Measurements from ENCODE around the gene ACBD4. TPM values are rescaled to one million over a fixed set of nuclear protein-coding genes. Genes with fewer than 3 reads are reported as not detected.

Gene ACBD4
- total RNA-seq, 4 donors from 2014 or later = 7.8 to 37.7 (median 26.1) TPM

DNA sequence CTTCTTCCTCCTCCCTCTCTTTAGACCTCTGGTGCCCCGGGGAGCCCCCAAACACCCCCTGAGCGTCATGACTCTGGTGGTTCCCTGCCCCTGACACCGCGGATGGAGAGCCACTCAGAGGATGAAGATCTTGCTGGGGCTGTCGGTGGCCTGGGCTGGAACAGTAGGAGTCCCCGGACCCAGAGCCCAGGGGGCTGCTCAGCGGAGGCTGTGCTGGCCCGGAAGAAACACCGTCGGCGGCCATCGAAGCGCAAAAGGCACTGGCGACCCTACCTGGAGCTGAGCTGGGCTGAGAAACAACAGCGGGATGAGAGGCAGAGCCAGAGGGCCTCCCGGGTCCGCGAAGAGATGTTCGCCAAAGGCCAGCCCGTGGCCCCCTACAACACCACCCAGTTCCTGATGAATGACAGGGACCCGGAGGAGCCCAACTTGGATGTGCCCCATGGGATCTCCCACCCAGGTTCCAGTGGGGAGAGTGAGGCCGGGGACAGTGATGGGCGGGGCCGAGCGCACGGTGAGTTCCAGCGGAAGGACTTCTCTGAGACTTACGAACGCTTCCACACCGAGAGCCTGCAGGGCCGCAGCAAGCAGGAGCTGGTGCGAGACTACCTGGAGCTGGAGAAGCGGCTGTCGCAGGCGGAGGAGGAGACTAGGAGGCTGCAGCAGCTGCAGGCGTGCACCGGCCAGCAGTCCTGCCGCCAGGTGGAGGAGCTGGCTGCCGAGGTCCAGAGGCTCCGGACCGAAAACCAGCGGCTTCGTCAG is 33.7 kb downstream of the ACBD4 start:
- no peak overlapping the region for H3K4me3 ChIP-seq
- no peaks in the 10 kb centered on the region for H3K36me3 ChIP-seq
- DNase-seq = no peak
- H3K27me3 ChIP-seq = no peaks in the 10 kb centered on the region
- H3K4me1 ChIP-seq = peaks cover 5 to 19% of the 10 kb centered on the region in 2 donors
- no peaks in the 10 kb centered on the region for H3K9me3 ChIP-seq
- H3K27ac ChIP-seq = no peak overlapping the region
- TF ChIP-seq, protein P1, sequence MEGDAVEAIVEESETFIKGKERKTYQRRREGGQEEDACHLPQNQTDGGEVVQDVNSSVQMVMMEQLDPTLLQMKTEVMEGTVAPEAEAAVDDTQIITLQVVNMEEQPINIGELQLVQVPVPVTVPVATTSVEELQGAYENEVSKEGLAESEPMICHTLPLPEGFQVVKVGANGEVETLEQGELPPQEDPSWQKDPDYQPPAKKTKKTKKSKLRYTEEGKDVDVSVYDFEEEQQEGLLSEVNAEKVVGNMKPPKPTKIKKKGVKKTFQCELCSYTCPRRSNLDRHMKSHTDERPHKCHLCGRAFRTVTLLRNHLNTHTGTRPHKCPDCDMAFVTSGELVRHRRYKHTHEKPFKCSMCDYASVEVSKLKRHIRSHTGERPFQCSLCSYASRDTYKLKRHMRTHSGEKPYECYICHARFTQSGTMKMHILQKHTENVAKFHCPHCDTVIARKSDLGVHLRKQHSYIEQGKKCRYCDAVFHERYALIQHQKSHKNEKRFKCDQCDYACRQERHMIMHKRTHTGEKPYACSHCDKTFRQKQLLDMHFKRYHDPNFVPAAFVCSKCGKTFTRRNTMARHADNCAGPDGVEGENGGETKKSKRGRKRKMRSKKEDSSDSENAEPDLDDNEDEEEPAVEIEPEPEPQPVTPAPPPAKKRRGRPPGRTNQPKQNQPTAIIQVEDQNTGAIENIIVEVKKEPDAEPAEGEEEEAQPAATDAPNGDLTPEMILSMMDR (IDR thresholded peaks at IDR 0.05) = no peak
- no peak for TF ChIP-seq POLR2A (IDR thresholded peaks at IDR 0.05)
- intact Hi-C loops (cut with DNase I; ENCODE audit: low total_unique reads) = no loop called here

DNA sequence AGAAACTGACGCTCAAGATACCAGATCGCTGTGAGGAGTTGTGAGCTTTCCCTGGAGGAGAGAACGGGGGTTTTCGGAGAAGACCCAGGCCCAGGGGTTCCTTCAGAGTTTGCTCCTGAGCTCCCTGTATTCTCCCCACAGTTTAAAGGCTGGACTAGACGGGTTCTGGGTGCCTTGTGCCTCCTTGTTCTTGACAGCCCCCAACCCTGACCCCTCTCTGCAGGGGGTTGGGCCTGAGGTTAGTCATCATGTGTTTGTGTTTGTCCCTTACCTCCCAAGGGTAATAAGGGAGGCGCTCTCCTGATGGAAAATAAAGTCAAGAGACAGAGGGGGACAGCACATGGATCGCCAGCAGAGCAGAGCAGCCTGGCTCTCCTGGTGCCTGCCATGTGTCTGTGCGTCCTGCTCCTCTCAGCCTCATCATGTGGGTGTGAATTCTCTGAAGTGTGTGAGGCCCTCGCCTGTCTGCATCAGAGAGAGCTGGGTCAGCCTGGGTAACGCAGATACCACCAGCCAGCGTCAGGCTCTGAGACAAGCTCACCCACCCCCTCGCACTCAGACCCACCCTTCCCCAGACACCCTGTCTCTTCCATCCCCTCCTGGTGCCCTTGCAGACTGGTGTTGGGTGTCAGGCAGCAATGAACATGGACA is 34.9 kb downstream of the ACBD4 start:
- TF ChIP-seq, protein P1 (IDR thresholded peaks at IDR 0.05) = no peak
- no peak for TF ChIP-seq POLR2A (IDR thresholded peaks at IDR 0.05)
- no peak for DNase-seq
- Histone ChIP-seq H3K4me1 (peaks cover 5 to 19% of the 10 kb centered on the region in 2 donors), H3K36me3 (no peaks in the 10 kb centered on the region), H3K4me3 (no peak overlapping the region), H3K27ac (peak overlapping the region; percentile 85 to 88), H3K27me3 (no peaks in the 10 kb centered on the region), H3K9me3 (no peaks in the 10 kb centered on the region)
- intact Hi-C loops (cut with DNase I; ENCODE audit: low total_unique reads) = no loop called here

DNA sequence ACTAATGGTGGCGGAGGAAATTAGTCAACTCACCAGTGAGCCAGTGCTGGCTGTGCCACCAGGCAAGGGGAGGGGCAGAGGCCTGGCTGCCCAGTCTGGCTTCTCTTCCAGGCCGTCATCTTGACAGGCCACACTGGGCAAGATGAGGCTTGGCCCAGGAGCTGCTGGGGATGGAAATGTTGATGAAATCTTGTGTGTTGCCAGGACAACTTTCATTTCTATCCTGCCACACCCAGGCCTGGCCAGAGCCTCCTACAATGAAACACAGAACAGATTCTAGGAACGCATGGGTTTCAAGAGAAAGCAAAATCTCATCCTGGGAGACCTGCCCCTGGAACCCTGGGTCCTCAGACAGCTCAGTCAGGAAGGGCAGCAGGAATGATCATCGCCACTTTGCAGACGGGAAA is 35.4 kb downstream of the ACBD4 start:
- H3K4me1 ChIP-seq = peaks cover 5 to 19% of the 10 kb centered on the region in 2 donors
- peak overlapping the region in 1 of 2 donors; percentile 25 for H3K4me3 ChIP-seq
- no peaks in the 10 kb centered on the region for H3K36me3 ChIP-seq
- TF ChIP-seq POLR2A (IDR thresholded peaks at IDR 0.05) = no peak
- TF ChIP-seq, protein P1 (IDR thresholded peaks at IDR 0.05) = no peak
- H3K9me3 ChIP-seq = no peaks in the 10 kb centered on the region
- intact Hi-C loops (cut with DNase I; ENCODE audit: low total_unique reads) = no loop called here
- H3K27ac ChIP-seq = peak overlapping the region; percentile 85 to 88
- peak; percentile 55 to 71 for DNase-seq
- no peaks in the 10 kb centered on the region for H3K27me3 ChIP-seq

DNA sequence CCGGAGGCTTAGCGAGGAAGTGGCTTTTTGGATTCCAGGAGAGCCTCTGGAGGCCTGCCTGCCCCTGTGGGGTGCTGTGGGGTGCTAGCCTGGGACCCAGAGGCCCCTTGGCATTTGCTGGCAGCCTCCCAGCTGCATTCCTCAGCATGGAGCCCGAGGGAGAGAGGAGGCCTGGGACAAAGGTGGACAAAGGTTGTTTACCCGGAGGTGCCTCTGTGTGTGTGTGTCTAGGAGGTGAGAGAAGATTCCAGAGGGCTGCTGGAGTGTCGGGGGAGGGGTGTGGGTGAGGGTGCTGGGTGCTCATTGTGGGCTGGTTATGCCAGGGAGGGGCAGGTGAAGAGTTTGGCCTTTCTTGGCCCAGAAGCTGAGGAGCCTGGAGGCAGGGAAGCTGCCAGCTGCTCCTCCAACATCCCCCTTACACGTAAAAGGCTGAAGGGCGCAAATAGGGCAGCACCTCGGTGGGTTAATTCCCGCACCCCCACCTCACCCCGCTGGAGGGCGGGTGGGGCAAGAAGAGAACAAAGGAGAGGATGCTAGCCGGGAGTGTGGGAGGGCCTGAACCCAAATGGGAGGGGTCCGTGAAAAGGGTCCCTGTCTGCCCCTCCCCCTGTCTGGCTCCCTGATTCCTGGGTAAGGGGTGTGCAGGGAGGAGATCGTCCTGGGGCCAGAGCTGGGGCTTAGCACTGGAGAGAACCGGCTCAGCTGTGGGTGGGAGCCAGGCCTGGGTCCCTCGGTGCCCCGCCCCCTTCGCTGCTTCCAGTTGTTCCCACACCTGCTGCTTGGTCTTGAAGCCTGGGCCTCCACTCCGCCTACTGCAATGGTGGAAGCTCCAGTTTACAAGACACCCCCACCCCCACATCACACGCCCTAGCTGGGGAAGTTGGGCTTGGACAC is 36.1 kb downstream of the ACBD4 start:
- H3K4me3 ChIP-seq = peak overlapping the region; percentile 25
- TF ChIP-seq, protein P1 (IDR thresholded peaks at IDR 0.05) = no peak
- TF ChIP-seq POLR2A (IDR thresholded peaks at IDR 0.05) = no peak
- peaks cover 5 to 19% of the 10 kb centered on the region in 2 donors for H3K4me1 ChIP-seq
- no peaks in the 10 kb centered on the region for H3K36me3 ChIP-seq
- no peaks in the 10 kb centered on the region for H3K27me3 ChIP-seq
- intact Hi-C loops (cut with DNase I; ENCODE audit: low total_unique reads) = no loop called here
- peak; percentile 39 to 63 for DNase-seq
- no peaks in the 10 kb centered on the region for H3K9me3 ChIP-seq
- H3K27ac ChIP-seq = peak overlapping the region; percentile 85 to 88
